AG10803 (cell line): ENCODE measurements around the gene CEBPE.
A peak's percentile ranks its signal among the peaks of the same experiment; 100 is the strongest.

ENCODE experiments used
- DNase-seq: peaks from one replicate; pipeline ENCODE4 v3.0.0; 2010; ENCODE audit warnings: low read depth
- H3K4me3 ChIP-seq: 2 replicates; pipeline ENCODE4 v1.5.1; 2011; ENCODE audit warnings: mild to moderate bottlenecking, low read length, control low read depth
- TF ChIP-seq, protein P1 (sequence below): conservative IDR thresholded peaks from 2 replicates; pipeline ENCODE4 v1.5.1; 2011; ENCODE audit warnings: mild to moderate bottlenecking, low read length, control low read depth, inconsistent platforms

CEBPE gene

DNA sequence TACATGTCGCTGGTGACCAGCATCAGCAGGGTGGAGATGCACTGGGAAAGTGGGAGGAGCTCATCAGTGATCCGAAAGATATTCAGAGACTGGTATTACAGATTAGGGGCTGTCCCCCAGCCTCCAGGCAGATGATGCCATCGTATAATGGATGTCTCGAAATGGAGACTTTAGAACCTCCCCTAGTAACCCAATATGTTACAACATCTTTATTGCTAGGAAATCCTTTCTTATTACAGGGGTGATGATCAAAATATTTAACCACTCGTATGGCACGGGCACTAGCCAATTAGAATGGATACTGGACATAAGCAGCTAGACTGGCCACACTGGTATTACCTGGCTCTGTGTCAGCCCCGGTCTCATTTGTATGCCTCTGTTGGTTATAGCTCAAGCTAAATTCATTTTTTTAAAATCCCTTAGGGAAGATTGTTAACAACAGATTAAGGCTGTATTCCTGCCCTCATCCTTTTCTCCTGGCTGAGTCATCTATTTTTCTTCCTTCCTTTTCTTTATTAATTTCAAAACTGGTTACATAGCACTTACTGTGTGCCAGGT, 10.8 kb upstream of the CEBPE start:
- H3K4me3 ChIP-seq = no peak overlapping the region
- TF ChIP-seq, protein P1, sequence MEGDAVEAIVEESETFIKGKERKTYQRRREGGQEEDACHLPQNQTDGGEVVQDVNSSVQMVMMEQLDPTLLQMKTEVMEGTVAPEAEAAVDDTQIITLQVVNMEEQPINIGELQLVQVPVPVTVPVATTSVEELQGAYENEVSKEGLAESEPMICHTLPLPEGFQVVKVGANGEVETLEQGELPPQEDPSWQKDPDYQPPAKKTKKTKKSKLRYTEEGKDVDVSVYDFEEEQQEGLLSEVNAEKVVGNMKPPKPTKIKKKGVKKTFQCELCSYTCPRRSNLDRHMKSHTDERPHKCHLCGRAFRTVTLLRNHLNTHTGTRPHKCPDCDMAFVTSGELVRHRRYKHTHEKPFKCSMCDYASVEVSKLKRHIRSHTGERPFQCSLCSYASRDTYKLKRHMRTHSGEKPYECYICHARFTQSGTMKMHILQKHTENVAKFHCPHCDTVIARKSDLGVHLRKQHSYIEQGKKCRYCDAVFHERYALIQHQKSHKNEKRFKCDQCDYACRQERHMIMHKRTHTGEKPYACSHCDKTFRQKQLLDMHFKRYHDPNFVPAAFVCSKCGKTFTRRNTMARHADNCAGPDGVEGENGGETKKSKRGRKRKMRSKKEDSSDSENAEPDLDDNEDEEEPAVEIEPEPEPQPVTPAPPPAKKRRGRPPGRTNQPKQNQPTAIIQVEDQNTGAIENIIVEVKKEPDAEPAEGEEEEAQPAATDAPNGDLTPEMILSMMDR = no peak
- no peak for DNase-seq

DNA sequence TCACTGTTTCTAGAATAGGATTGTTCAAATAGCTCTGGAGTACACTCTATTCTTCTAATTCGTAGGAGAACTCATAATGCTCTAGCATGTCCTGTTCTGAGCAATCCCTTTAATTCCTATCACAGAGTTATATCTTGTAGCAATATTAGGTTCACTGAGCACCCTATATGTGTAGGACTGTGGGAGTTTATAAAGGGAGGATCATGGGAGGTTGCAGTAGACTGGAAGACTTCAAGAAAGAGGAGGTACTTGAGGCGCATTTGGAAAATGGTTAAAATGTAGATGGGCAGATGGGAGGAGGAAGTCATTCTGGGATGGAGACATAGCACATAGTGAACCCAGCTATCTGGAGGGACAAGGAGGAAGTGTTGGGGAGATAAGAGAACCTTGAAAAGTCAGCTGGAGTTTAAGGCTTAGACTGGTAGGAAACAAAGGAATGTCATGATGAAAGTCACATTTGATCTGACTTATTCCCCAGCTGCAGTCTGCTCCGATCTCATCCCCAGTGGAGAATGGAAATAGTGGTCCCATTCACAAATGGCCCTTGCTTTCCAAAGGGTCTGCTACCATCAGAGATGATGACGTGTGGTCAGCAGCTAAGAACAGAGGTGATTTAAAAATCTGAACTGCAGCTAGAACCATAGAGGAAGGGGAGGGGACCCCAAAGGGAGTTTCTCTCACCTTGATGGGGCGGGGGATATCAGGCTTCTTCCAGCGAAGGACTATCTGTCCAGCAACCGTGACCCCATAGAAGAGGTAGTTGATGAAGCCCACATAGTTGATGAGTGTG, 10.1 kb upstream of the CEBPE start:
- H3K4me3 ChIP-seq = no peak overlapping the region
- no peak for DNase-seq
- TF ChIP-seq, protein P1 = no peak

DNA sequence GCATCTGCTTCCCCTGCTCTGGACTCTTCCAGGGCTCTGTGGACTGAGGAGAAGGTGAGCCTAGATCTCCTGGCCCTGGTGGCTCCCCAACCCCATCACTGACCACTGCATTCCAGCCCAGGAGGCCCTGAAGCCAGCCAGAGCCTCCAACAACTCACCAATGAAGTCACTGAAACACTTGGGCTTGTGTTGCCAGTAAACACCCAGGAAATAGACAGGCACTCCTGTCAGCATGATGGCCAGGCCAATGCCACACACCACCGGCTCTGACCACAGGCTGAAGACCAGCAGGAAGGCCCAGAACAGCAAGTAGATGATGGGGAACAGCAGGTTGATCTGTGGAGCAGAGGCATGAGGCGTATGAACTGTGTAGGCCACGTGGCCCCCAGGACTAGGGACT, 8.8 kb upstream of the CEBPE start:
- TF ChIP-seq, protein P1 = no peak
- H3K4me3 ChIP-seq = no peak overlapping the region
- no peak for DNase-seq

DNA sequence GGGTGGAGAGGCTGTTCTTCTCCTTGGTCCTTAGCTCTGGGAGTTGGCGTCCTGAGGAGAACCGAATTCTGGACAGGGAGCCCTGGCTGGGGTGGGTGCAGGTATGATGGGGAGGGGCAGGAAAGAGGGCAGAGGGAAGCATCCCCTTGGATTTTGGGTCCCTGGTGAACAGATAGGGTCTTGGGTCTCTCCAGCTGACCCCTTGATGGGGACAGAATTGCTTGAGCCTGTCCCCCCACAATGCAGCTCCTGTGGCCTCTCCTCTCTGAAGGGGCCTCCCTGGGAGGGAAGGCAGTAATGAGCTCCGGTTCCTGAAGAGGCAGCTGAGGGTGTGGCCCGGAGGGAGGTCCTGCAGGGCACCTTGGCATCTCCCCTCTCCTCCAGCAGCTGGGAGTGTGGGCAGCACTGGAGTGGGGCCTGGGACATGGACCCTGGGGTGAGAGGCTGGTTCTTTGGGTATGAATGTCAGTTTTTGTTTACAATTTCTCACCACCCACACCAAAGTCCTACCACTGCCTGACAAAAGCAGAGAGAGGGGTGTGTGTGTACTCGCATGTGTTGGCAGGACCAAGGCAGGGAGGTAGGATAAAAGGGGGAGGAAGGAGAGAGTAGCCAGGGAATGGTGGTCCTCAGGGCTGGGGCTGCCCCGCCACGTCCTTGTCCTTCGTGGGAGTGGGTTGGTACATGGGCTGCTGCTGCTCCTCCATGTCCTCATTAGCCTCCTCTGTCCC, 7.7 kb upstream of the CEBPE start:
- TF ChIP-seq, protein P1 = no peak
- no peak overlapping the region for H3K4me3 ChIP-seq
- DNase-seq = no peak

DNA sequence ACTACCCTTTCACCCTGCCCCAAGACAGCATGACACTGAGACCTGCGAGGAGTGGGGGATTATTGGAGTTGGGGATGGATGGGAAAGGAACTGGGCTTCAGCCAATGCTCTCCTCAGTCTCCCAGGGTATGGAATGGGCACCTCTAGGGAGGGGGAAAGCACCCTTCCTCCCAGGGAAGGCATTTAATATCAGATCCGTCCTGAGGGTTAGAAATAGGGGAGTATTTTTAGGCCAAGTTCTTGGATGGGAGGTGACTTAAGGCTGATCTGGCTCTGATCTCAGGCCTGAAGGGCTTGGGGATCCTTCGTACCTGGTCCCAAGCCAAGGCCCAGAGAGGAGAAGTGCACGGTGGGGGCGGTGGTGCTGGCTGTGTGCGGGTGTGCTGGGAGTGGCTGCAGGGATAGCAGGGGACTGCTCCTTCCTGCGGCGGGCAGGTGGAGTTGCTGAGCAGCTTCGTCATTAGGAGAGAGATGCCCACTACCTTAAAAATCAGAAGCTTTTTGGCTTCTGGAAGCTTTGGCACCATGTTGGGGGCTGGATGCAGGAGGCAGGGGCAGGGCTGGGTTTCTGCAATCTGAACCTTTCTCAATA, 7.0 kb upstream of the CEBPE start:
- TF ChIP-seq, protein P1 = no peak
- no peak for DNase-seq
- no peak overlapping the region for H3K4me3 ChIP-seq

DNA sequence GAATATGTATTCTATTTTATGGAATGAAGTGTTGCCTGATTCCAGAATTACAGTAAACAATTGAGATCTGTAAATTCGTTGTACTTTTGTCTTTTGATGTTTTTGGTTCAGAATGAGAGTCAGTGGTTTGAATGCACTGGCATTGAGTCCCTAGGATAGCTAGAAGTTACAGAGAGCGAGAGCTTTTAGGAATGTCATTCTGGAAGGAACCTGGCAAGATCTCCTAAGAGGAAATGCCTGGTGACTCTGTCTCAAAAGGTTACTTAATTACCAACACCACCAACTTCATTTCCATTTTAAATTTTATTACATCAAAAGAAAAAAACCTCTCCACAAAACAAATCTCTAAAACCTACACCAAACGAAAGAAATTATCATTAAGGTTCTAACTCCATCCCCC, 6.0 kb upstream of the CEBPE start:
- TF ChIP-seq, protein P1 = no peak
- DNase-seq = peak; percentile 54
- H3K4me3 ChIP-seq = no peak overlapping the region
